HG02885 (cell line): ENCODE results near the gene GAP43.

ENCODE experiments used
- ATAC-seq: cut with Tn5 transposase; IDR thresholded peaks from one replicate; pipeline ENCODE4 v1.9.1; 2021; ENCODE audit warnings: mild to moderate bottlenecking; ENCODE audit not compliant: unreplicated experiment, poor library complexity

GAP43 gene

GRCh38 chr3:115659253-115660220, 36.2 kb downstream of the GAP43 start:
- peak; percentile 21 for ATAC-seq

GRCh38 chr3:115660646-115661337, 37.5 kb downstream of the GAP43 start:
- no peak for ATAC-seq

GRCh38 chr3:115662356-115662755, 39.0 kb downstream of the GAP43 start:
- ATAC-seq: no peak

GRCh38 chr3:115663414-115663813, 40.1 kb downstream of the GAP43 start:
- ATAC-seq: no peak

DNA sequence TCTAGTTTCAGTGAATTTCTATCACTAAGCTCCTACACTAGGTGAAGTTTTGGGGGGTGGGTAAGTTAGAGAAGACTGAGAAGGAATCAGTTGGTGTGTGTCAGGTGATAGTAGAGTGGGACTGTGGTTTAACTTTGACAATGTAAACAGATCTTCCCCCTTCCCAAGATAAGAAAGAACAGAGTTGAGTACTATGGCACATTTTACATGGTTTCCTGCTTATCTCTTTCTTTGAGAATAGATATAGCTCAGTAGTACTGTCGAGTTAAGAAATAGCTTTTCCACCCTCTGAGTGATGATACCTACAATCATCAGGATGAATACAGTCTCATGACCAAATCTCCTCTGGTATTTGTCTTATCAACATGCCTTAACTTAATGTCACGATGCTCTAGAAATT, 42.8 kb downstream of the GAP43 start:
- no peak for ATAC-seq

GRCh38 chr3:115666920-115667737, 43.8 kb downstream of the GAP43 start:
- ATAC-seq: peak; percentile 59

GRCh38 chr3:115667738-115668065, 44.4 kb downstream of the GAP43 start:
- peak; percentile 47 for ATAC-seq

GRCh38 chr3:115670911-115671310, 47.6 kb downstream of the GAP43 start:
- no peak for ATAC-seq

DNA sequence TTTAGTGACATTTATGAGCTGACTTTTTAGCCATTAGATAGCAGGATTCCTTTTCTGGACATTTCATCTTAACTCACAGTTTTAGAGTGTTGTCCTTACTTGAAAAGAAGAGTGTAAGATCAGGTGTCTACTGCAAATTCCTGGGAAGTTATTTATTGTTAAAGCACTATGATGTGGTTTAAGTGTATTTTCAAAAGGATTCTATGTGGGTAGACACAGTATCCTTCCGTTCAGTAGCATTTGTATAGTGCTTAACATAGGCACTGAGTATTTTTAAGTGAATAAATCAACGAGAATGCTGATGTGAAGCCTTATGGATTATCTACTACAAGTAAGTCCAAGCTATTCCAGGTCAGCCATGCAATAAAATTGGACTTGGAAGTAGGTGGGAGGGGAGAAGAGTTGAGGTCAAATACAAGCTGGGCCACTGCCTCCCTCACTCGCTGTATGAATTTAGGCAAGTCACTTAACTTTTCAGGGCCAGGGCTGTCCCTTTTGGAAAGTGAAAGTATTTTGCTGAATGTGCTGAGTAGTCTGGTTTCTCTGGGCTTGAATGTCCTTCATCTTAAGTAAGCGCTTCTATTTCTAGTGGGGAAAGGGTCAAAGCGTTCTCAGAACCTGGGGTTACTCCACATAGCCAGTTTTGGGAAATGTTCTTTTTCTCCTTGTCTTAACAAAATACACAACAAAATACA, 48.6 kb downstream of the GAP43 start:
- ATAC-seq: no peak

- ATAC-seq: no peak
Measured at GRCh38 chr3:115673881-115674280, 50.6 kb downstream of the GAP43 start.

GRCh38 chr3:115676336-115676735, 53.0 kb downstream of the GAP43 start:
- no peak for ATAC-seq

- ATAC-seq: no peak
Measured at GRCh38 chr3:115680803-115681345, 57.6 kb downstream of the GAP43 start.

- ATAC-seq: no peak
Measured at GRCh38 chr3:115681736-115682135, 58.4 kb downstream of the GAP43 start.

GRCh38 chr3:115683305-115683704, 60.0 kb downstream of the GAP43 start:
- ATAC-seq: no peak

- no peak for ATAC-seq
Measured at GRCh38 chr3:115683773-115684172, 60.5 kb downstream of the GAP43 start.

DNA sequence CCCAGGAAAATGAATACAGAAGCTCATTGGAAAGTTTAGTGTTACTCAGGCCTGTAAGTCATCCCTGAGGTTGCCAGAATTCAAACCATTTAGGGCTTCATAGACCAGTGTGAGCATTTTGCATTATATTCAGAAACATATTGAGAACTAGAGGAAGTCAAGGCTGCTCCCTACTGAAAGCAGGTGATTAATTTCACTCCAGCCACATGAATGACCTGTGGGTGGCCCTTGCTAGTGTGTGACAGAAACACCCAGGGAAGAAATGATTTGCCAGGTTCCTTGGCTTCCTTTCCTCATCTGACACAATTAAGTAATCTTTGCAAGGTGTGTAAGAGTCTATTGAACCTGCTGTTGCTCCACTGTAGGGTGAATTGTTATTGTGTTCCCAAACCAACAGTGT, 61.8 kb downstream of the GAP43 start:
- ATAC-seq: peak; percentile 82

DNA sequence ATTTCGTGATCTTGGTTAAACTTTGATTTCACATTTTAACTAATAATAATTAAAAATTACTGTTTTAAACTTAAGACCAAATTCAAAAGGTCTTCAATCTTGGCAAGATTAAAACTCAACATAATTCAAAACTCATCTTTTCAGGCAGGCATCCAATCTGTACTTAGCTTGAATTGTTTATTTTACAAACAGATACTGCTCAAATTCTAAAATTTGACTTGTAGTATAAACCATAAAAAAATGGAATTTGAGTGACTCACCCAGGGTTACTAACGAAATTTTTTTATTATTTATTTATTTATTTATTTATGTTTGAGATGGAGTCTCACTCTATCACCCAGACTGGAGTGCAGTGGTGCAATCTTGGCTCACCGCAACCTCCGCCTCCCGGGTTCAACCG, 64.4 kb downstream of the GAP43 start:
- ATAC-seq: no peak

GRCh38 chr3:115688418-115688817, 65.1 kb downstream of the GAP43 start:
- no peak for ATAC-seq

GRCh38 chr3:115689928-115690327, 66.6 kb downstream of the GAP43 start:
- ATAC-seq: no peak

DNA sequence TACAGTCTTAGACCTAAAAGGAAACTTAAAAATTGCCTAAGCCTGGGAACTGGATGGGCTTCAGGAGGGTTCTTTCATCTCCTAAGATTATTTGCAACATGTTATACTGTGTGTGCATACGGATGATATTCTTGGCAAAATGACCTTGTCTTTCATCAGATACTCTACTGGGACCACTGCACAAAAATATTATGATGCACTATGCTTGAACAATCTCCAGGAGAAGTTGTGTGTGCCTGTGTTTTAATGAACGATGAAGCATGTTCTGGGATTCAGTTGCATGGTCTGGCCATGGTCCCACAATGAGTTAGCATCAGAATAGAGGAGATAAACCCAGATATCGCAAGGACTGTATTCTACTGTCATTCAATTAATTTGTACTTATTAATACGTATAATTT, 68.7 kb downstream of the GAP43 start:
- no peak for ATAC-seq
